Measurements from ENCODE around the gene ASPHD1. TPM values are rescaled to one million over a fixed set of nuclear protein-coding genes. Genes with fewer than 3 reads are reported as not detected.
A peak's percentile ranks its signal among the peaks of the same experiment; 100 is the strongest.

The ASPHD1 gene
- total and polyA plus RNA-seq, 11 donors, result 0.20 to 5.3 (median 0.54) TPM; not detected in 4

- Histone ChIP-seq H3K9me3 (no peaks in the 10 kb centered on the region), H3K36me3 (no peaks in the 10 kb centered on the region), H3K4me3 (no peak overlapping the region), H3K27ac (no peak overlapping the region), H3K27me3 (peaks cover 6 to 30% (median 19%) of the 10 kb centered on the region in 9 donors), H3K4me1 (peaks cover 0 to 23% (median 7%) of the 10 kb centered on the region in 12 donors)
- TF ChIP-seq POLR2A (IDR thresholded peaks at IDR 0.05) (no peak), CTCF (IDR thresholded peaks at IDR 0.05) (no peak)
- WGBS, 4 donors, result 37 to 57% (median 45%) methylated on average over 4 of the region's 4 CpGs
- ATAC-seq (no peak), DNase-seq (no peak)
- intact Hi-C loops (cut with DNase I), result no loop called here
Observed at GRCh38 chr16:29897333-29897732, 3.0 kb upstream of the ASPHD1 start.

GRCh38 chr16:29898135-29898803 lies 2.0 kb upstream of the ASPHD1 start:
- Histone ChIP-seq H3K4me3 (no peak overlapping the region), H3K36me3 (no peaks in the 10 kb centered on the region), H3K27ac (no peak overlapping the region), H3K27me3 (peaks cover 6 to 30% (median 19%) of the 10 kb centered on the region in 9 donors), H3K4me1 (peaks cover 0 to 23% (median 7%) of the 10 kb centered on the region in 12 donors), H3K9me3 (no peaks in the 10 kb centered on the region)
- no peak for ATAC-seq
- DNase-seq, result no peak
- 12 to 21% (median 15%) methylated on average over 9 of the region's 9 CpGs for WGBS, 4 donors
- intact Hi-C loops (cut with DNase I), result no loop called here
- TF ChIP-seq POLR2A (IDR thresholded peaks at IDR 0.05), result no peak
- TF ChIP-seq CTCF (IDR thresholded peaks at IDR 0.05), result no peak

GRCh38 chr16:29898804-29899515 lies 1.3 kb upstream of the ASPHD1 start:
- DNase-seq (no peak), ATAC-seq (peak in 1 of 4 donors; percentile 14)
- Histone ChIP-seq H3K36me3 (no peaks in the 10 kb centered on the region), H3K27ac (no peak overlapping the region), H3K4me1 (peaks cover 0 to 23% (median 7%) of the 10 kb centered on the region in 12 donors), H3K4me3 (peak overlapping the region in 9 of 12 donors; percentile 6 to 72 (median 61)), H3K9me3 (no peaks in the 10 kb centered on the region), H3K27me3 (peaks cover 6 to 30% (median 19%) of the 10 kb centered on the region in 9 donors)
- no peak for TF ChIP-seq POLR2A (IDR thresholded peaks at IDR 0.05)
- no peak for TF ChIP-seq CTCF (IDR thresholded peaks at IDR 0.05)
- WGBS, 4 donors, result 1 to 2% (median 1%) methylated on average over 19 to 25 of the region's 25 CpGs
- intact Hi-C loops (cut with DNase I), result no loop called here

- H3K36me3 ChIP-seq, result no peaks in the 10 kb centered on the region
- H3K27ac ChIP-seq, result peak within 1 kb of the TSS in 3 of 12 donors; percentile 16 to 37 (median 30)
- intact Hi-C loops (cut with DNase I), result loop anchor here in 1 of 10 donors (1.0 kb wide), 1 partner anchor 27 kb away; the partner anchor contains the start of gene KCTD13
- H3K9me3 ChIP-seq, result no peaks in the 10 kb centered on the region
- peaks cover 0 to 23% (median 7%) of the 10 kb centered on the region in 12 donors for H3K4me1 ChIP-seq
- WGBS, 4 donors, result 1 to 3% (median 1%) methylated on average over 16 to 29 of the region's 29 CpGs
- ATAC-seq (peak in 3 of 4 donors; percentile 34 to 66 (median 45)), DNase-seq (peak in 3 of 5 donors; percentile 54 to 73 (median 60))
- peak within 1 kb of the TSS; percentile 38 to 77 (median 60) for H3K4me3 ChIP-seq
- H3K27me3 ChIP-seq, result peaks cover 6 to 30% (median 19%) of the 10 kb centered on the region in 9 donors
- TF ChIP-seq CTCF (IDR thresholded peaks at IDR 0.05) (peak in 1 of 12 donors; percentile 17), POLR2A (IDR thresholded peaks at IDR 0.05) (no peak)
Observed at GRCh38 chr16:29899516-29900101, 679 bp upstream of the ASPHD1 start, which contains the start of gene SEZ6L2. TSS of gene SEZ6L2 (minus strand) at chr16:29899550. CDS start at chr16:29899019, 531 bp downstream.

All from heart left ventricle (tissue), 16 donors.